Measurements from ENCODE around the gene STEAP4. TPM values are rescaled to one million over a fixed set of nuclear protein-coding genes. Genes with fewer than 3 reads are reported as not detected.

The STEAP4 gene
- total RNA-seq, 1 experiment from 2014 or later, result not detected

- H4K20me1 ChIP-seq (ENCODE audit: control insufficient read depth, insufficient read depth, insufficient read length), result no peaks in the 10 kb centered on the region
- no peaks in the 10 kb centered on the region for H3K79me1 ChIP-seq (ENCODE audit: insufficient read depth, low read depth, low read length, poor library complexity, severe bottlenecking)
- no peaks in the 10 kb centered on the region; the same call in 1 of the 2 replicates for H3K27me3 ChIP-seq (ENCODE audit: insufficient read depth, low read length)
- no peak overlapping the region for H2AK5ac ChIP-seq (ENCODE audit: insufficient read length, low read length)
- no peak overlapping the region for H2AFZ ChIP-seq (ENCODE audit: low read length)
- no peaks in the 10 kb centered on the region for H3K36me3 Mint-ChIP-seq (ENCODE audit: insufficient read depth in 1 of 3, low read depth in 3 of 3)
- no peak overlapping the region for H3K14ac ChIP-seq (ENCODE audit: insufficient read depth, low read length)
- no peak overlapping the region for H2BK20ac ChIP-seq (ENCODE audit: low read depth, low read length, poor library complexity, severe bottlenecking)
- no peak overlapping the region for H2BK5ac ChIP-seq (ENCODE audit: insufficient read length, low read length)
- H3K9me3 Mint-ChIP-seq, result no peaks in the 10 kb centered on the region
- H3K79me2 ChIP-seq (ENCODE audit: insufficient read depth, low read length), result no peaks in the 10 kb centered on the region
- no peak overlapping the region for H4K8ac ChIP-seq (replicated peaks; ENCODE audit: insufficient read length, low read depth, low read length)
- H3K4me3 Mint-ChIP-seq, result peak overlapping the region in 1 of 2 experiments; percentile 83; a peak in 3 of 5 replicates
- no peak overlapping the region for H4K5ac ChIP-seq (ENCODE audit: insufficient read length, low read depth, low read length)
- no peak overlapping the region for H3K4ac ChIP-seq (ENCODE audit: low read depth, low read length)
- no peak overlapping the region for H3K23ac ChIP-seq (ENCODE audit: insufficient read length, low read depth, low read length)
- H3K4me2 ChIP-seq (ENCODE audit: insufficient read depth, insufficient read length, low read length), result no peak overlapping the region
- no peak overlapping the region for H3K18ac ChIP-seq (ENCODE audit: insufficient read length, low read depth, low read length)
- no peaks in the 10 kb centered on the region for H3K23me2 ChIP-seq (ENCODE audit: insufficient read length, low read depth, low read length, poor library complexity, severe bottlenecking)
- no peak overlapping the region for H3K56ac ChIP-seq (ENCODE audit: insufficient read length, low read depth, low read length)
- H4K91ac ChIP-seq (ENCODE audit: insufficient read length, low read depth, low read length), result no peak overlapping the region
- H2BK15ac ChIP-seq (ENCODE audit: low read depth, low read length), result no peak overlapping the region
- H2BK120ac ChIP-seq (ENCODE audit: low read depth, low read length, poor library complexity, severe bottlenecking), result no peak overlapping the region
- no CpG with 5 or more reads among the region's 2 CpGs for WGBS (ENCODE audit: extremely low coverage, insufficient read length, low lambda C conversion rate)
- H3K4me1 ChIP-seq (ENCODE audit: insufficient read depth, low read length), result no peaks in the 10 kb centered on the region
- no peak for DNase-seq
- no peak overlapping the region for H3K9ac ChIP-seq (ENCODE audit: extremely low read depth, insufficient read length, low read length)
- H3K27ac ChIP-seq (ENCODE audit: insufficient read length, low read depth, low read length), result no peak overlapping the region
- H3K27ac Mint-ChIP-seq, result no peak overlapping the region
- H2BK12ac ChIP-seq (ENCODE audit: insufficient read length, low read depth, low read length), result no peak overlapping the region
- peaks cover 25% of the 10 kb centered on the region for H3K27me3 Mint-ChIP-seq (ENCODE audit: low read depth)
- peaks cover 6 to 9% of the 10 kb centered on the region in 2 experiments; a peak in 2 of 4 replicates for H3K4me1 Mint-ChIP-seq
- no peak for TF ChIP-seq CTCF (conservative IDR thresholded peaks at IDR 0.05)
- no peaks in the 10 kb centered on the region for H3K9me3 ChIP-seq (ENCODE audit: control insufficient read depth, low read depth, low read length)
- H3T11ph ChIP-seq (ENCODE audit: low read length), result no peak overlapping the region
Measured at GRCh38 chr7:88307412-88307811, 718 bp upstream of the STEAP4 start.
